T47D (cell line): Measurements from ENCODE around the gene MRPS30.
"Not testable (repeated sequence)": the region's sequence is repeated elsewhere in the genome, so short reads cannot be mapped to it uniquely, and the experiment has no call there.

Experiments
- DNase-seq, 2 experiments: peaks; one replicate each; pipeline versions ENCODE4 v3.0.0 to v3.0.0-alpha.2; 2011 to 2012; ENCODE audit warnings: low read depth in 1 of 2, low spot score in 1 of 2
- JUND ChIP-seq: IDR thresholded peaks from 2 replicates; pipeline ENCODE4 v1.6.1; 2012; ENCODE audit warnings: low read depth
- in situ Hi-C: cut with HindIII; loops from 2 replicates; pipeline ENCODE4 v1.10.0; 2016; ENCODE audit warnings: low sequenced_read_pairs, low pct_unique_long_range_greater_than_20kb

Gene MRPS30

GRCh38 chr5:44808435-44809214, at the start of gene MRPS30:
Gene MRPS30 (plus strand): TSS chr5:44808947. CDS start chr5:44808963, 16 bp downstream.
- no peak for TF ChIP-seq JUND
- DNase-seq: peak; percentile 95 to 100
- in situ Hi-C loops: no loop called here

GRCh38 chr5:44769200-44769876, 39.4 kb upstream of the MRPS30 start:
- in situ Hi-C loops: no loop called here
- no peak for TF ChIP-seq JUND
- no peak for DNase-seq

- DNase-seq: no peak
- TF ChIP-seq JUND: no peak
- in situ Hi-C loops: no loop called here
Measured at GRCh38 chr5:44769877-44770209, 38.9 kb upstream of the MRPS30 start.

GRCh38 chr5:44770780-44771717, 37.7 kb upstream of the MRPS30 start:
- in situ Hi-C loops: no loop called here
- no peak for TF ChIP-seq JUND
- no peak for DNase-seq

- in situ Hi-C loops, DNase-seq: not testable (repeated sequence)
Measured at GRCh38 chr5:44772397-44772796, 36.4 kb upstream of the MRPS30 start.

- DNase-seq: peak; percentile 23 to 70
- TF ChIP-seq JUND: no peak
- in situ Hi-C loops: no loop called here
Measured at GRCh38 chr5:44774279-44774880, 34.4 kb upstream of the MRPS30 start.

GRCh38 chr5:44779167-44779566, 29.6 kb upstream of the MRPS30 start:
- DNase-seq: no peak
- no peak for TF ChIP-seq JUND
- in situ Hi-C loops: no loop called here

GRCh38 chr5:44783634-44784315, 25.0 kb upstream of the MRPS30 start:
- no peak for TF ChIP-seq JUND
- in situ Hi-C loops: no loop called here
- DNase-seq: no peak

DNA sequence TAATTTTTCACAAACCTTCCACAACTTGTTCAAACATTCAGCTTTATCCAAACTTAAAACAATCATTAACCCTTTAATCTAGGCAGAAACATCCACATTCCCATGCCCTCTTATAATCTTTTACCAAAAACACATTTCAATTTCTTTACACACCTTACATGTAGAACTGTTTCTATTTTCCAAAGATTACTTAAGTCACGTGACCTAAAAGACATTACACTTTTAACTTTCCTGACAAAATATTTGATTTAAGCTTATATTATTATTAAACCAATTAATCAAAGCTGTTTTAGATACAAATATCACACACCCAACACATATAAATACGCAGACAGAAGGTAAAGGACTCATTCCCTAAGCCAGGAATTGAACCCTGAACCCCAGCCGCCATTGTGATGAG, 21.0 kb upstream of the MRPS30 start:
- no peak for DNase-seq
- TF ChIP-seq JUND: no peak
- in situ Hi-C loops: no loop called here

DNA sequence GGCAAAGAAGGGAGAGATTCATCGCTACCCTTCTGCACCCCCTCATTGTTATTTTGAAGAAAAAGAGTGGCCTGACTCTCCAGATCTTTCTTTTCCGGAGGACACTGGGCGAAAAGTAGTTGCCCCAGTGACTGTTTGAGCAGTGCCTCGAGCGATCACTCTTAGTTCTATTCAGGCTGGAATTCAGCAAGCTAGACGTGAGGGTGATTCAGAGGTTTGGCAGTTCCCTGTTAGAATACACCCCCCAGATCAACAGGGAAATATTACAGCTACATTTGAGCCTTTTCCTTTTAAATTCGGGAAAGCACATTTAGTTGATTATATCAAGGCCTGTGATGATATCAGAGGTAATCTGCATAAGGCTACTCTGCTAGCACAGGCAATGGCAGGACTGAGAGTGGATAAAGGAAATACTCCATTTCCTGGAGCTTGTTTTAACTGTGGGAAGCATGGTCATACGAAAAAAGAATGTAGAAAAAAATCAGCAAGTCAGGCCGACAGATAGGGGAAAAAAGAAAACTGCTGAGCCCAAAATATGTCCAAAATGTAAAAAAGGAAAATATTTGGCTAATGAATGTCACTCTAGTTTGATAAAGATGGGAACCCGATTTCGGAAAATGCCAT, 19.3 kb upstream of the MRPS30 start:
- in situ Hi-C loops: not testable (repeated sequence)
- DNase-seq: peak in 1 of 2 experiments; percentile 44

DNA sequence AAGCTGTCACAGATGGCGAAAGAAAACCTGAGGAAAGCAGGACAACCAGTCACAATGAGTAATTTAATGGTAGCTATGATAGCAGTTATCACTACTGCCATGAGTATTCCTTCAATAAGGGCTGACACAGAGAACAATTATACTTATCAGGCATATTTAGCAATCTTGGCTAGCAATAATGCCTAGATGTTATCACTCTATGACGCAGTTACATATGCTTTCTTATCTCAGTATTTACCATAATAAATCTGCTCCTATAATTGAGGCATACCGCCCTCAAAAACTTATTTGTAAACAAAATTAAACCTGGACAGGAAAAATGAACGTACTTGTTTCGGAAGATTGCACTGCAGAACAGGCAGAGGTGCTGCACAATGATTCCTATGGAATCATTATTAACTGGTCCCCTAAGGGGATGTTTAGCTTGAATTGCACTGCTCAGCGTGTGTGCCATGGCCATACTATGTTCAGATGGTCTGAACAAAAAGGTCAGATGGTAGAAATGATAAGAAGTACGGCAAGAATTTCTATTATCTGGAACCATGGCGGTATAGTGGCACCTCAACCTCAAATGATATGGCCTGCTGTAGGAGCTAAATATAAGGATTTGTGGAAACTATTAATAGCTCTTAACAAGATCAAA, 16.6 kb upstream of the MRPS30 start:
- in situ Hi-C loops, DNase-seq: not testable (repeated sequence)

DNA sequence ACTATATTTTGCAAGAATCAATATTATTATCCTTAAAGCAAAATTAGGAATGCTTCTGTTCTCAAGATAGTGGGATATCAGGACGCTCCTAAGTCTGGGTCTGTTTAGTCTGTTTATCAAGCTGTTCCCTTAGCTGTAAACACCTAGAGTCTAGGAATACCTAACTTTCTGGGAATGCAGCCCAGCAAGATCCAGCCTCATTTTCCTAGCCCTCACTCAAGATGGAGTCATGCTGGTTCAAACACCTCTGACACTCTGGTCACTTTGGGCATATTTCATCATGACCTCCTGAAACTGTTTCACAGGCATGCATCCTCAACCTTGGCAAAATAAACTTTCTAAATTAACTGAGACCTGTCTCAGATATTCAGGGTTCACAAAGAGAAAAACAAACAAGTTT, 14.4 kb upstream of the MRPS30 start:
- no peak for DNase-seq
- no peak for TF ChIP-seq JUND
- in situ Hi-C loops: no loop called here
